ENCODE measurements around the gene POU6F2. TPM values are rescaled to one million over a fixed set of nuclear protein-coding genes. Genes with fewer than 3 reads are reported as not detected.

The POU6F2 gene
- total and polyA plus RNA-seq, 2 of the 4 experiments (the other 2 are of a cell fraction), result not detected

DNA sequence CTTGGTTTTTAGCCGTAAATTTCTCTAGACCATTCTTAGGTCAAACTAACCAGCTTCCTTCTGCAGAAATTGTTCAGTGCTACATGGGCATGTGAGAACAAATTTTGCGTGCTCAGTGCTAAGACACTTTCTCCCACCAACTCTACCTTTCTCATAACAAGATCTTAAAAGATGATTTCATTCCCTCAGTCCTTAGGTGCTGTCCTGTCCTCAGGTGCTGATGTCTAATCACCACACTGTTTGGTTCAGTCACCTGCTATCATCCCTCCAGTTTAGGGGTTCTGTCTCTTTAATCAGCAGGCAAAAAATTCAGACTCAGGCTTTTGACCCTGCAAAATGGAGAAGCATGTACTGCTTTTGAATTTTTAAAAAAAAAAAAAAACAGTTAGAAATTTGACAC is 361.0 kb downstream of the POU6F2 start:
- H2BK5ac ChIP-seq (ENCODE audit: low read depth, low read length, poor library complexity, severe bottlenecking), result no peak overlapping the region
- no peak overlapping the region for H4K5ac ChIP-seq (ENCODE audit: low read depth, low read length)
- no peaks in the 10 kb centered on the region for H3K36me3 ChIP-seq (ENCODE audit: control insufficient read depth, insufficient read depth, low read length)
- TF ChIP-seq RAD21 (IDR thresholded peaks at IDR 0.05; ENCODE audit: low read length) (no peak), RFX5 (IDR thresholded peaks at IDR 0.05; ENCODE audit: low read depth, low read length) (no peak), CHD1 (IDR thresholded peaks at IDR 0.05; ENCODE audit: low read depth, low read length) (no peak), BHLHE40 (IDR thresholded peaks at IDR 0.05; ENCODE audit: low read depth, low read length) (no peak), SMC3 (IDR thresholded peaks at IDR 0.05; ENCODE audit: low read depth, low read length) (no peak), MAFK (IDR thresholded peaks at IDR 0.05; ENCODE audit: low read depth, low read length) (no peak), MXI1 (IDR thresholded peaks at IDR 0.05; ENCODE audit: borderline replicate concordance, low read depth, low read length) (no peak), POLR2A (IDR thresholded peaks at IDR 0.05; ENCODE audit: low read depth, low read length) (no peak), FOS (IDR thresholded peaks at IDR 0.05; ENCODE audit: low read depth, low read length) (no peak), RCOR1 (IDR thresholded peaks at IDR 0.05; ENCODE audit: insufficient replicate concordance, low read length) (no peak), CEBPB (IDR thresholded peaks at IDR 0.05; ENCODE audit: low read depth, low read length) (no peak), NFE2L2 (IDR thresholded peaks at IDR 0.05; ENCODE audit: low read depth, low read length) (no peak), MAZ (IDR thresholded peaks at IDR 0.05; ENCODE audit: borderline replicate concordance, low read depth, low read length) (no peak)
- TF ChIP-seq, protein P1, sequence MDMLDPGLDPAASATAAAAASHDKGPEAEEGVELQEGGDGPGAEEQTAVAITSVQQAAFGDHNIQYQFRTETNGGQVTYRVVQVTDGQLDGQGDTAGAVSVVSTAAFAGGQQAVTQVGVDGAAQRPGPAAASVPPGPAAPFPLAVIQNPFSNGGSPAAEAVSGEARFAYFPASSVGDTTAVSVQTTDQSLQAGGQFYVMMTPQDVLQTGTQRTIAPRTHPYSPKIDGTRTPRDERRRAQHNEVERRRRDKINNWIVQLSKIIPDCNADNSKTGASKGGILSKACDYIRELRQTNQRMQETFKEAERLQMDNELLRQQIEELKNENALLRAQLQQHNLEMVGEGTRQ (IDR thresholded peaks at IDR 0.05; ENCODE audit: low read depth, low read length), result no peak
- TF ChIP-seq, protein P2, sequence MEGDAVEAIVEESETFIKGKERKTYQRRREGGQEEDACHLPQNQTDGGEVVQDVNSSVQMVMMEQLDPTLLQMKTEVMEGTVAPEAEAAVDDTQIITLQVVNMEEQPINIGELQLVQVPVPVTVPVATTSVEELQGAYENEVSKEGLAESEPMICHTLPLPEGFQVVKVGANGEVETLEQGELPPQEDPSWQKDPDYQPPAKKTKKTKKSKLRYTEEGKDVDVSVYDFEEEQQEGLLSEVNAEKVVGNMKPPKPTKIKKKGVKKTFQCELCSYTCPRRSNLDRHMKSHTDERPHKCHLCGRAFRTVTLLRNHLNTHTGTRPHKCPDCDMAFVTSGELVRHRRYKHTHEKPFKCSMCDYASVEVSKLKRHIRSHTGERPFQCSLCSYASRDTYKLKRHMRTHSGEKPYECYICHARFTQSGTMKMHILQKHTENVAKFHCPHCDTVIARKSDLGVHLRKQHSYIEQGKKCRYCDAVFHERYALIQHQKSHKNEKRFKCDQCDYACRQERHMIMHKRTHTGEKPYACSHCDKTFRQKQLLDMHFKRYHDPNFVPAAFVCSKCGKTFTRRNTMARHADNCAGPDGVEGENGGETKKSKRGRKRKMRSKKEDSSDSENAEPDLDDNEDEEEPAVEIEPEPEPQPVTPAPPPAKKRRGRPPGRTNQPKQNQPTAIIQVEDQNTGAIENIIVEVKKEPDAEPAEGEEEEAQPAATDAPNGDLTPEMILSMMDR (conservative IDR thresholded peaks at IDR 0.05; ENCODE audit: low read depth, low read length), result no peak
- TF ChIP-seq, protein P3, sequence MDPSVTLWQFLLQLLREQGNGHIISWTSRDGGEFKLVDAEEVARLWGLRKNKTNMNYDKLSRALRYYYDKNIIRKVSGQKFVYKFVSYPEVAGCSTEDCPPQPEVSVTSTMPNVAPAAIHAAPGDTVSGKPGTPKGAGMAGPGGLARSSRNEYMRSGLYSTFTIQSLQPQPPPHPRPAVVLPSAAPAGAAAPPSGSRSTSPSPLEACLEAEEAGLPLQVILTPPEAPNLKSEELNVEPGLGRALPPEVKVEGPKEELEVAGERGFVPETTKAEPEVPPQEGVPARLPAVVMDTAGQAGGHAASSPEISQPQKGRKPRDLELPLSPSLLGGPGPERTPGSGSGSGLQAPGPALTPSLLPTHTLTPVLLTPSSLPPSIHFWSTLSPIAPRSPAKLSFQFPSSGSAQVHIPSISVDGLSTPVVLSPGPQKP (IDR thresholded peaks at IDR 0.05; ENCODE audit: borderline replicate concordance, low read depth, low read length), result no peak
- H2AK5ac ChIP-seq (ENCODE audit: low read depth, low read length), result no peak overlapping the region
- no peaks in the 10 kb centered on the region for H3K27me3 ChIP-seq (ENCODE audit: control insufficient read depth, insufficient read depth, low read length)
- no TSS peak for BruUV-seq (replicated peaks)
- dilution Hi-C loops (cut with HindIII; ENCODE audit: low sequenced_read_pairs, unreplicated experiment) (no loop called here), intact Hi-C loops (cut with micrococcal nuclease) (no loop called here), in situ Hi-C loops (cut with MboI; ENCODE audit: low sequenced_read_pairs) (no loop called here)
- H3K9ac ChIP-seq (ENCODE audit: low read depth, low read length), result no peak overlapping the region
- H4K20me1 ChIP-seq (ENCODE audit: insufficient read depth, low read length), result no peaks in the 10 kb centered on the region
- ChIA-PET POLR2A (ENCODE audit: unreplicated experiment) (no interaction called here), CTCF (no interaction called here)
- H3K27ac ChIP-seq (ENCODE audit: insufficient read depth, low read length), result no peak overlapping the region
- H3K9me3 ChIP-seq (ENCODE audit: control insufficient read depth, insufficient read depth, low read length), result no peaks in the 10 kb centered on the region
- no peak overlapping the region for H4K8ac ChIP-seq (ENCODE audit: low read depth in 2 of 2, low read length in 2 of 2)
- no peak overlapping the region for H3K14ac ChIP-seq (replicated peaks; ENCODE audit: low read depth, low read length)
- H3K4me3 ChIP-seq (ENCODE audit: insufficient read depth, low read depth, low read length), result no peak overlapping the region
- H3K56ac ChIP-seq (ENCODE audit: extremely low read depth, insufficient read depth, low read length), result no peak overlapping the region
- no peak overlapping the region for H2AK9ac ChIP-seq (replicated peaks; ENCODE audit: low read depth, low read length, poor library complexity)
- no peak overlapping the region for H2AFZ ChIP-seq (replicated peaks; ENCODE audit: low read length, poor library complexity)
- no peak overlapping the region for H3K18ac ChIP-seq (ENCODE audit: low read depth, low read length)
- ATAC-seq (ENCODE audit: low read depth) (no peak), DNase-seq (no peak)
- no peak overlapping the region for H3K23ac ChIP-seq (ENCODE audit: low read depth, low read length)
- no peak overlapping the region for H2BK120ac ChIP-seq (ENCODE audit: low read depth, low read length)
- H3K4me1 ChIP-seq (ENCODE audit: control insufficient read depth, insufficient read depth, low read length), result no peaks in the 10 kb centered on the region
- H3K4ac ChIP-seq (ENCODE audit: low read depth, low read length), result no peak overlapping the region
- H2BK20ac ChIP-seq (ENCODE audit: low read depth, low read length), result no peak overlapping the region
- H3K4me2 ChIP-seq (ENCODE audit: low read depth, low read length), result no peak overlapping the region
- H4K91ac ChIP-seq (ENCODE audit: insufficient read depth, low read depth, low read length), result no peak overlapping the region
- WGBS, 2 experiments (ENCODE audit: extremely low coverage in 2 of 2, insufficient read length in 1 of 2), result 43% methylated on average over 2 of the region's 2 CpGs; no CpG with 5 or more reads in 1 of the 2 experiments
- no peak overlapping the region for H2BK15ac ChIP-seq (ENCODE audit: low read depth, low read length)
- no peaks in the 10 kb centered on the region for H3K79me1 ChIP-seq (ENCODE audit: low read depth in 1 of 2, low read length in 2 of 2)
- H3K9me1 ChIP-seq (ENCODE audit: insufficient read depth, low read length), result no peaks in the 10 kb centered on the region

Measured in IMR-90 (cell line).